GM12878 (cell line): ENCODE measurements around the gene TEN1. TPM values are rescaled to one million over a fixed set of nuclear protein-coding genes. Genes with fewer than 3 reads are reported as not detected.

Experiments
- ATAC-seq: fragments of 200-7000 bp; cut with Tn5 transposase; 3 replicates; pipeline ENCODE4 v1.9.1; 2020; ENCODE audit warnings: mild to moderate bottlenecking, moderate library complexity
- BruUV-seq: library from RNA; stranded (reverse); fragments of 400-500 nt; replicated peaks from 2 replicates; lab custom pipeline; 2021; lab: Mats Ljungman, UMichigan
- CTCF ChIA-PET: fragments of 300-600 bp; sonication (Branson Sonifier 250); formaldehyde crosslinking; extraction: SDS; loops from one replicate; lab custom pipeline; 2021; ENCODE audit warnings: inconsistent platforms; lab: Yijun Ruan, JAX
- POLR2A ChIA-PET: fragments of 350-600 bp; formaldehyde crosslinking; extraction: SDS; loops from one replicate; lab custom pipeline; 2021; ENCODE audit warnings: inconsistent platforms; lab: Charles Lee
- RAD21 ChIA-PET: fragments of 300-600 bp; sonication (Branson Sonifier 250); formaldehyde crosslinking; loops from one replicate; lab custom pipeline; 2023; ENCODE audit warnings: antibody characterized with exemption; ENCODE audit not compliant: unreplicated experiment; lab: Charles Lee
- SMC1A ChIA-PET: fragments of 300-600 bp; sonication (Branson Sonifier 250); formaldehyde crosslinking; loops from one replicate; lab custom pipeline; 2023; ENCODE audit not compliant: unreplicated experiment, uncharacterized antibody; lab: Charles Lee
- DNase-seq: peaks from one replicate; pipeline ENCODE4 v3.0.0-alpha.2; 2011; ENCODE audit warnings: low read depth, low spot score
- FAIRE-seq: peaks from 3 replicates; lab custom pipeline; 2011; peaks lifted over from hg19 to GRCh38; lab: Jason Lieb, UNC
- H2AFZ ChIP-seq: 2 replicates; pipeline ENCODE4 v1.6.0; 2011; ENCODE audit warnings: low read depth, low read length, control low read depth; ENCODE audit not compliant: control insufficient read depth
- H3K27ac ChIP-seq: 2 replicates; pipeline ENCODE4 v1.5.1; 2011; ENCODE audit warnings: control low read depth; ENCODE audit not compliant: control insufficient read depth, insufficient read depth
- H3K27me3 ChIP-seq, 2 experiments: replicated peaks in 1 of 2; 2 replicates each; pipeline versions ENCODE4 v1.6.0 to v1.6.1; 2011; ENCODE audit warnings: low read length in 1 of 2; ENCODE audit not compliant: control insufficient read depth in 2 of 2, insufficient read depth in 2 of 2
- H3K36me3 ChIP-seq, 2 experiments: 2 replicates each; pipeline ENCODE4 v1.5.1; 2011; ENCODE audit warnings: low read length in 1 of 2; ENCODE audit not compliant: control insufficient read depth in 2 of 2, insufficient read depth in 2 of 2
- H3K4me1 ChIP-seq: 2 replicates; pipeline ENCODE4 v1.6.1; 2011; ENCODE audit warnings: mild to moderate bottlenecking, low read length, moderate library complexity, mixed read lengths; ENCODE audit not compliant: control insufficient read depth, insufficient read depth
- H3K4me2 ChIP-seq: 2 replicates; pipeline ENCODE4 v1.6.0; 2011; ENCODE audit warnings: control low read depth; ENCODE audit not compliant: control insufficient read depth, insufficient read depth
- H3K4me3 ChIP-seq: fragments of 200-600 bp; sonication (generic); 2 replicates; pipeline ENCODE4 v1.5.1; 2016
- H3K79me2 ChIP-seq: 2 replicates; pipeline ENCODE4 v1.6.0; 2011; ENCODE audit warnings: low read length; ENCODE audit not compliant: control insufficient read depth, insufficient read depth
- H3K9ac ChIP-seq: 2 replicates; pipeline ENCODE4 v1.8.0; 2011; ENCODE audit warnings: low read length, control low read depth, mixed read lengths; ENCODE audit not compliant: control insufficient read depth, insufficient read depth
- H3K9me3 ChIP-seq: replicated peaks from 3 replicates; pipeline ENCODE4 v1.5.1; 2011; ENCODE audit warnings: mild to moderate bottlenecking, low read length; ENCODE audit not compliant: control insufficient read depth, insufficient read depth
- H4K20me1 ChIP-seq: 2 replicates; pipeline ENCODE4 v1.6.0; 2011; ENCODE audit not compliant: control insufficient read depth, insufficient read depth
- BACH1 ChIP-seq: fragments of 450-650 bp; IDR thresholded peaks from 2 replicates; pipeline ENCODE4 v1.6.1; 2017; ENCODE audit warnings: mild to moderate bottlenecking, borderline replicate concordance
- CEBPB ChIP-seq, 2 experiments: fragments of 150-350 bp in 1 of 2; IDR thresholded peaks; 2 replicates each; pipeline ENCODE4 v1.6.1; 2012 to 2014; ENCODE audit warnings: low read depth in 2 of 2, low read length in 2 of 2, borderline replicate concordance in 1 of 2, inconsistent platforms in 1 of 2
- DPF2 ChIP-seq: fragments of 450-650 bp; IDR thresholded peaks from 2 replicates; pipeline ENCODE4 v1.6.1; 2017; ENCODE audit warnings: mild to moderate bottlenecking
- HDGF ChIP-seq: fragments of 450-650 bp; IDR thresholded peaks from 2 replicates; pipeline ENCODE4 v1.6.1; 2016; ENCODE audit warnings: antibody characterized with exemption
- IKZF1 ChIP-seq: fragments of 450-650 bp; conservative IDR thresholded peaks from 2 replicates; pipeline ENCODE4 v1.6.1; 2017; ENCODE audit warnings: antibody characterized with exemption, mild to moderate bottlenecking
- KDM1A ChIP-seq: fragments of 200-600 bp; sonication (generic); IDR thresholded peaks from 2 replicates; pipeline ENCODE4 v1.6.1; 2016; ENCODE audit warnings: borderline replicate concordance
- MTA2 ChIP-seq: fragments of 450-650 bp; IDR thresholded peaks from 2 replicates; pipeline ENCODE4 v1.6.1; 2016; ENCODE audit warnings: low read depth, mild to moderate bottlenecking, moderate library complexity
- NFXL1 ChIP-seq: fragments of 450-650 bp; IDR thresholded peaks from 2 replicates; pipeline ENCODE4 v1.6.1; 2017; ENCODE audit warnings: antibody characterized with exemption, mild to moderate bottlenecking, borderline replicate concordance
- NKRF ChIP-seq: fragments of 450-650 bp; conservative IDR thresholded peaks from 2 replicates; pipeline ENCODE4 v1.6.1; 2017; ENCODE audit warnings: mild to moderate bottlenecking, moderate library complexity
- NR2C2 ChIP-seq: IDR thresholded peaks from 2 replicates; pipeline ENCODE4 v1.6.1; 2011; ENCODE audit warnings: borderline replicate concordance, low read depth; ENCODE audit not compliant: control insufficient read depth, insufficient read length
- RCOR1 ChIP-seq: conservative IDR thresholded peaks from 2 replicates; pipeline ENCODE4 v1.6.1; 2012; ENCODE audit warnings: low read depth, low read length, improper control_type of control experiment
- SIX5 ChIP-seq: IDR thresholded peaks from 2 replicates; pipeline ENCODE4 v1.6.1; 2011; ENCODE audit warnings: mild to moderate bottlenecking, low read depth, low read length, moderate library complexity; ENCODE audit not compliant: severe bottlenecking
- SMARCA5 ChIP-seq: fragments of 450-650 bp; IDR thresholded peaks from 2 replicates; pipeline ENCODE4 v1.6.1; 2017; ENCODE audit warnings: mild to moderate bottlenecking
- TAF1 ChIP-seq: IDR thresholded peaks from 2 replicates; pipeline ENCODE4 v1.6.1; 2011; ENCODE audit warnings: mild to moderate bottlenecking, low read depth, low read length, borderline replicate concordance
- TBL1XR1 ChIP-seq: IDR thresholded peaks from 2 replicates; pipeline ENCODE4 v1.6.1; 2012; ENCODE audit warnings: low read depth, low read length, improper control_type of control experiment
- ZNF592 ChIP-seq: fragments of 450-650 bp; IDR thresholded peaks from 2 replicates; pipeline ENCODE4 v1.6.1; 2017; ENCODE audit warnings: mild to moderate bottlenecking, moderate library complexity
- WGBS: methylation state at CpG from one replicate; pipeline ENCODE4 v1.1.6; 2016; ENCODE audit warnings: low lambda C conversion rate; ENCODE audit not compliant: insufficient replicate concordance, insufficient coverage; ENCODE audit errors: missing lambda C conversion rate; 5-methylcytosine and 5-hydroxymethylcytosine counted together
- in situ Hi-C: fragments of 300-500 bp; cut with MboI; formaldehyde crosslinking; loops from 9 replicates; pipeline ENCODE4 v1.14.3; 2018; ENCODE audit warnings: mixed read lengths
- intact Hi-C: fragments of 100-400 bp; cut with micrococcal nuclease; formaldehyde crosslinking; loops from one replicate; pipeline ENCODE4 v1.14.2; 2022; ENCODE audit not compliant: unreplicated experiment
- polyA plus RNA-seq, 11 experiments: library from polyadenylated mRNA; depleted of rRNA in 4 of 11; unstranded in 6 of 11; stranded (reverse) in 5 of 11; fragments of >200 nt; fragmentation: Nextera tagmentation in 4 of 11; fragmentation: Illumina TruSeq in 1 of 11; extraction: Ambion mirVana in 4 of 11; extraction: Trizol in 1 of 11; gene quantifications; 1 replicate in 1 of 11; 2 replicates in 10 of 11; pipeline versions ENCODE4 v1.2.1 to v1.2.3, GENCODE V29; 2011 to 2016; ENCODE audit warnings: inconsistent platforms in 2 of 11, missing spikeins in 2 of 11, low read depth in 1 of 11
- total RNA-seq, 4 experiments: library from RNA; depleted of rRNA in 3 of 4; stranded (reverse); fragments of >200 nt in 3 of 4; fragmentation: Illumina TruSeq in 1 of 4; extraction: Trizol in 1 of 4; gene quantifications; 2 replicates each; pipeline versions ENCODE4 v1.2.1 to v1.2.3, GENCODE V29; 2013 to 2021
- TF ChIP-seq, protein P1 (sequence below): IDR thresholded peaks from 2 replicates; pipeline ENCODE4 v1.6.1; 2012; ENCODE audit warnings: low read depth, low read length, improper control_type of control experiment

The TEN1 gene
- total and polyA plus RNA-seq, 10 of the 15 experiments (the other 5 are each of a cell fraction or from before 2014, with no cell fraction given), result 1.1 to 33.1 (median 17.4) TPM

DNA sequence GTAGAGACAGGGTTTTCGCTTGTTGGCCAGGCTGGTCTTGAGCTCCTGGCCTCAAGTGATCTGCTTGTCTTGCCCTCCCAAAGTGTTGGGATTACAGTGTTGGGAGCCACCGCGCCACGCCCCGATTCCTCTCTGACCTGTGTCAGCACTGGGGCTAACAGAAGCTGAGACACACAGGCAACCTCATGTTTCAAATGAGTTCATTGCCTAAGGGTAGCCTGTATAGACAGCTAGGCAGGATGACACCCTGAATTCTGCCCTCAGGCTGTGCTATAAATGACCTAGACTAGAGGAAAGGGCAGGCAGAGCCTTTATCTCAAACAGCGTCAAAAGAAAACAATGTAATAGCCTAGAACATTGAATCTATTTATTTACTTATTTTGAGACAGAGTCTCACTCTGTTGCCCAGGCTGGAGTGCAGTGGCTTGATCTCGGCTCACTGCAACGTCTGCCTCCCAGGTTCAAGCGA lies 19.3 kb downstream of the TEN1 start:
- 97% methylated on average over 9 of the region's 9 CpGs for WGBS
- Histone ChIP-seq H3K4me2 (no peak overlapping the region), H3K79me2 (no peaks in the 10 kb centered on the region), H3K4me3 (no peak overlapping the region), H3K27ac (no peak overlapping the region), H2AFZ (no peak overlapping the region), H3K9ac (no peak overlapping the region), H3K9me3 (no peaks in the 10 kb centered on the region), H3K36me3 (peaks cover 3% of the 10 kb centered on the region in 2 experiments; a peak in 2 of 4 replicates), H3K4me1 (peaks cover 16% of the 10 kb centered on the region), H4K20me1 (no peaks in the 10 kb centered on the region), H3K27me3 (no peaks in the 10 kb centered on the region)
- RAD21 ChIA-PET, result interaction anchor here (0.7 to 2.5 kb wide), 3 partner anchors 10 to 57 kb away, joined by 3 to 11 read pairs (median 8); partner anchors contain the start of genes ACOX1, FBF1 and TEN1
- in situ Hi-C loops, result no loop called here
- FAIRE-seq, result no peak
- CTCF ChIA-PET, result interaction anchor here (0.6 to 10.7 kb wide), 10 partner anchors 10 to 140 kb away, joined by 3 to 70 read pairs (median 5); partner anchors contain the start of genes ACOX1, MRPL38 and TEN1
- intact Hi-C loops, result loop anchor here (5.0 kb wide), 1 partner anchor 56 kb away; the partner anchor contains the start of gene FBF1
- POLR2A ChIA-PET, result interaction anchor here (0.9 to 1.4 kb wide), 5 partner anchors 15 to 218 kb away, joined by 3 to 7 read pairs (median 3); partner anchors contain the start of gene FBF1
- TF ChIP-seq NR2C2, result no peak
- TF ChIP-seq RCOR1, result no peak
- no peak for TF ChIP-seq KDM1A
- no peak for TF ChIP-seq IKZF1
- no peak for TF ChIP-seq MTA2
- no peak for TF ChIP-seq SMARCA5
- no peak for TF ChIP-seq NFXL1
- no peak for TF ChIP-seq TAF1
- TF ChIP-seq ZNF592, result no peak
- no peak for TF ChIP-seq SIX5
- no peak for TF ChIP-seq BACH1
- TF ChIP-seq HDGF, result no peak
- no peak for TF ChIP-seq CEBPB (IDR thresholded peaks at IDR 0.05; ENCODE audit: borderline replicate concordance in 1 of 2, low read depth in 2 of 2, low read length in 2 of 2)
- TF ChIP-seq TBL1XR1, result no peak
- TF ChIP-seq, protein P1, sequence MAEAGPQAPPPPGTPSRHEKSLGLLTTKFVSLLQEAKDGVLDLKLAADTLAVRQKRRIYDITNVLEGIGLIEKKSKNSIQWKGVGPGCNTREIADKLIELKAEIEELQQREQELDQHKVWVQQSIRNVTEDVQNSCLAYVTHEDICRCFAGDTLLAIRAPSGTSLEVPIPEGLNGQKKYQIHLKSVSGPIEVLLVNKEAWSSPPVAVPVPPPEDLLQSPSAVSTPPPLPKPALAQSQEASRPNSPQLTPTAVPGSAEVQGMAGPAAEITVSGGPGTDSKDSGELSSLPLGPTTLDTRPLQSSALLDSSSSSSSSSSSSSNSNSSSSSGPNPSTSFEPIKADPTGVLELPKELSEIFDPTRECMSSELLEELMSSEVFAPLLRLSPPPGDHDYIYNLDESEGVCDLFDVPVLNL, result no peak
- TF ChIP-seq NKRF, result no peak
- TF ChIP-seq DPF2, result no peak
- no peak for ATAC-seq
- DNase-seq, result no peak
- SMC1A ChIA-PET, result interaction anchor here (1.7 kb wide), 1 partner anchor 17 kb away, joined by 10 read pairs; no protein-coding TSS in a partner anchor
- no TSS peak for BruUV-seq
